ENCODE measurements around the gene SCLT1.

The SCLT1 gene

DNA sequence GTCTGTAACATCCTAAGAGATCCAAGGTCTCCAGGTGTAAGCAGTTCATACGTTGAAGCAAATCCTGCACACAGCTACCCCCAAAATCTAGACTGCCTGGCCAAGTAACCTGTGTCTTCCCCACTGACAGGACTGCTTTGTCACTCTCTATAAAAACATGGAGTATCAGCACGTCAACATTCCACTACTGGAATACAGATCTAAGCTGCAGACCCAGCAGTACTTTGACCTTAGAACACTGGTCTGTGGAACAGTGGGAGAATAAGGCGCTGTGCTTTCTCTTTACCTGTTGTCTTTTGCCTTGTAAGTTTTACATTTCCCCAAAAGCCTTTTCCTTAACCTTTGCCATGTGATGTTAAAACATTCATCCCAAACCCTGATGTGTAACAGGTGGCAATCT is 146.4 kb downstream of the SCLT1 start:
- no peaks in the 10 kb centered on the region for H3K4me1 ChIP-seq (ENCODE audit: control extremely low read depth in 1 of 4, control insufficient read depth in 4 of 4, insufficient read depth in 4 of 4, low read length in 3 of 4)
- peaks cover 6 to 19% (median 10%) of the 10 kb centered on the region in 4 experiments for H3K36me3 ChIP-seq (ENCODE audit: control insufficient read depth in 4 of 4, insufficient read depth in 4 of 4, low read length in 3 of 4)
- POLR2A ChIA-PET, result no interaction called here
- H3K27ac ChIP-seq (ENCODE audit: insufficient read depth in 1 of 2, low read depth in 1 of 2, low read length in 2 of 2, poor library complexity in 1 of 2, severe bottlenecking in 2 of 2), result no peak overlapping the region
- H3K27me3 ChIP-seq (replicated peaks in 2 of 5; ENCODE audit: control insufficient read depth in 4 of 5, insufficient read depth in 5 of 5, low read length in 4 of 5), result no peaks in the 10 kb centered on the region
- WGBS (ENCODE audit: insufficient coverage), result 96% methylated on average over 3 of the region's 3 CpGs
- peaks cover 0 to 13% (median 4%) of the 10 kb centered on the region in 5 experiments for H3K9me3 ChIP-seq (ENCODE audit: control extremely low read depth in 1 of 5, control insufficient read depth in 4 of 5, insufficient read depth in 2 of 5, low read depth in 1 of 5, low read length in 4 of 5)
- H3K4me3 ChIP-seq (ENCODE audit: control insufficient read depth in 1 of 7, extremely low read depth in 1 of 7, insufficient read depth in 4 of 7, low read depth in 2 of 7, low read length in 6 of 7), result no peak overlapping the region
- no peak for DNase-seq
- CTCF ChIA-PET, result no interaction called here

DNA sequence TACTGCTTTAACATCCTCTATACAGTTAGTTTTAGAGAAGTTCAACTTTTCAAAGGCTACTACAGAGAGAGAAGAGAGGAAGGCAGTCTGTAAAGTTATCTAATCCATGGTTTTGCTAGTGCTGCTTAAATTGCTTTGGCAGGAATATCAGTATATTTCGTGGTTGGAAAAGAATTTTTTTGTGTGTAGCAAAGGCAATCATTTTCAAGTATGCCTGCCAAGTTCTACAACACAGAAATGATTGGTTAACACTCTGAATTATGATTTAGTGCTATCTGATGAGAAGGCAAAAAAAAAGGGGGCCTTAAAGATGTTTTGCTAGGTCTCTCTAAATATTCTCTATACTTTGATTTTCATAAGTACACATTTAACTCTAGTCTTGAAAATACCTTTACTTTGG is 150.7 kb downstream of the SCLT1 start:
- Histone ChIP-seq H3K4me3 (ENCODE audit: control insufficient read depth in 1 of 7, extremely low read depth in 1 of 7, insufficient read depth in 4 of 7, low read depth in 2 of 7, low read length in 6 of 7) (no peak overlapping the region), H3K27ac (ENCODE audit: insufficient read depth in 1 of 2, low read depth in 1 of 2, low read length in 2 of 2, poor library complexity in 1 of 2, severe bottlenecking in 2 of 2) (no peak overlapping the region), H3K27me3 (replicated peaks in 2 of 5; ENCODE audit: control insufficient read depth in 4 of 5, insufficient read depth in 5 of 5, low read length in 4 of 5) (no peaks in the 10 kb centered on the region), H3K4me1 (ENCODE audit: control extremely low read depth in 1 of 4, control insufficient read depth in 4 of 4, insufficient read depth in 4 of 4, low read length in 3 of 4) (no peaks in the 10 kb centered on the region), H3K36me3 (ENCODE audit: control insufficient read depth in 4 of 4, insufficient read depth in 4 of 4, low read length in 3 of 4) (peaks cover 6 to 29% (median 17%) of the 10 kb centered on the region in 4 experiments), H3K9me3 (ENCODE audit: control extremely low read depth in 1 of 5, control insufficient read depth in 4 of 5, insufficient read depth in 2 of 5, low read depth in 1 of 5, low read length in 4 of 5) (peaks cover 0 to 18% (median 4%) of the 10 kb centered on the region in 5 experiments)
- DNase-seq, result no peak
- POLR2A ChIA-PET, result no interaction called here
- CTCF ChIA-PET, result no interaction called here
- no CpG with 5 or more reads among the region's 1 CpG for WGBS (ENCODE audit: insufficient coverage)

DNA sequence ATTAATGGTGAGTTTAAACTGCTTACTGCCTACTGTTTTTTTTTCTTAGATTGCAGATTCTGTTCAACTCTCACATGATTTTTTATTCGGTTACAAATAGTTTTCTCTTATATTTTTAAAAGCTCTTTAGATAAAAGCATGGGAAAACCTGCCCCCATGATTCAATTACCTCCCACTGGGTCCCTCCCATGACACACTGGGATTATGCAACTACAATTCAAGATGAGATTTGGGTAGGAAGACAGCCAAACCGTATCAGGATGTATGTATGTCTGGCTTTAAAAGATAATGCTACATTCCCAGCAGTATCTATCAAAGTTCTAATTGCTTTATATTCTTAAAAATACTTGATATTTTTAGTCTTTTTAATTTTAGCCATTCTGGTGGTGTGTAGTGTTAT is 152.4 kb downstream of the SCLT1 start:
- DNase-seq, result no peak
- WGBS (ENCODE audit: insufficient coverage), result no CpG with 5 or more reads among the region's 2 CpGs
- POLR2A ChIA-PET, result no interaction called here

DNA sequence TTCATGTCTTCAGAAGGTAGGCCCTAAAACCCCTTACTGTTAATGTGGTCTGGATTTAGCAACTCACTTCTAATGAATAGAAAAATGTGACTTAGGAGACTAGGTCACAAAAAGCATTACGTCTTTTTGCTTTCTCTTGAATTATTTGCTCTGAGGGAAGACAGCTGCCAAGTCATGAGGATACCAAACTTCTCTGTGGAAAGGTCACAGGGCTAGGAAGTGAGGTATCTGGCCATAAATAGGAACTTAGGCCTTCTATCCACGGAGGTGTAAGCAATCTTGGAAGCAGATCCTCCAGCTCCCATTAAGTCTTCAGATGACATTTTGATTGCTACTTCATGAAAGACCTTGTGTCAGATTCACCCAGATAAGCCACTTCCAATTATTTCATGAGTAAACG is 163.3 kb downstream of the SCLT1 start:
- WGBS (ENCODE audit: insufficient coverage), result 92% methylated on average over 1 of the region's 3 CpGs
- ChIA-PET POLR2A (no interaction called here), CTCF (no interaction called here)
- DNase-seq, result no peak
- Histone ChIP-seq H3K36me3 (ENCODE audit: control insufficient read depth in 4 of 4, insufficient read depth in 4 of 4, low read length in 3 of 4) (peaks cover 0 to 8% (median 4%) of the 10 kb centered on the region in 4 experiments), H3K27ac (ENCODE audit: insufficient read depth in 1 of 2, low read depth in 1 of 2, low read length in 2 of 2, poor library complexity in 1 of 2, severe bottlenecking in 2 of 2) (no peak overlapping the region), H3K4me3 (ENCODE audit: control insufficient read depth in 1 of 7, extremely low read depth in 1 of 7, insufficient read depth in 4 of 7, low read depth in 2 of 7, low read length in 6 of 7) (no peak overlapping the region), H3K27me3 (replicated peaks in 2 of 5; ENCODE audit: control insufficient read depth in 4 of 5, insufficient read depth in 5 of 5, low read length in 4 of 5) (no peaks in the 10 kb centered on the region), H3K4me1 (ENCODE audit: control extremely low read depth in 1 of 4, control insufficient read depth in 4 of 4, insufficient read depth in 4 of 4, low read length in 3 of 4) (no peaks in the 10 kb centered on the region), H3K9me3 (ENCODE audit: control extremely low read depth in 1 of 5, control insufficient read depth in 4 of 5, insufficient read depth in 2 of 5, low read depth in 1 of 5, low read length in 4 of 5) (peaks cover 0 to 4% (median 2%) of the 10 kb centered on the region in 5 experiments)

More for the DNA sequence above, 152.4 kb downstream of the SCLT1 start:
- CTCF ChIA-PET, result no interaction called here
- no peaks in the 10 kb centered on the region for H3K27me3 ChIP-seq (replicated peaks in 2 of 5; ENCODE audit: control insufficient read depth in 4 of 5, insufficient read depth in 5 of 5, low read length in 4 of 5)
- peaks cover 0 to 18% (median 4%) of the 10 kb centered on the region in 5 experiments for H3K9me3 ChIP-seq (ENCODE audit: control extremely low read depth in 1 of 5, control insufficient read depth in 4 of 5, insufficient read depth in 2 of 5, low read depth in 1 of 5, low read length in 4 of 5)
- H3K27ac ChIP-seq (ENCODE audit: insufficient read depth in 1 of 2, low read depth in 1 of 2, low read length in 2 of 2, poor library complexity in 1 of 2, severe bottlenecking in 2 of 2), result no peak overlapping the region
- no peaks in the 10 kb centered on the region for H3K4me1 ChIP-seq (ENCODE audit: control extremely low read depth in 1 of 4, control insufficient read depth in 4 of 4, insufficient read depth in 4 of 4, low read length in 3 of 4)
- H3K36me3 ChIP-seq (ENCODE audit: control insufficient read depth in 4 of 4, insufficient read depth in 4 of 4, low read length in 3 of 4), result peaks cover 6 to 23% (median 17%) of the 10 kb centered on the region in 4 experiments
- no peak overlapping the region for H3K4me3 ChIP-seq (ENCODE audit: control insufficient read depth in 1 of 7, extremely low read depth in 1 of 7, insufficient read depth in 4 of 7, low read depth in 2 of 7, low read length in 6 of 7)

DNA sequence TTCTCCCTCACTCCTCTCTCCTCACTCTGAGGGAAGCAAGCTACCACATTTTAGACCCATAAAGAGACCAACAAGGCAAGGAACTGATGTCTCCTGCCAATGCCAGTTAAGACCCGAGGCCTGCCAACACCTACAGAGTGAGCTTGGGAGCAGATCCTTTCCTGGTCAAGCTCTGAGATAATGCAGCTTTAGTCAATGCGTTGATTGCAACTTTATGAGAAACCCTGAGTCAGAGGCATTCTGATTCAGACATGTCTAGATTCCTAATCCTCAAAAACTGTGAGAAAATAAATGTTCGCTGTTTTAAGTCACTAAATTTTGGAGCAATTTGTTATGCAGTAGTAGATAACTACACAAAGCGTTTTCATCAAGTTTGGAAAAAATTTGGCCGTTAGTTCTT is 168.4 kb downstream of the SCLT1 start:
- no peak for DNase-seq
- no peaks in the 10 kb centered on the region for H3K27me3 ChIP-seq (replicated peaks in 2 of 5; ENCODE audit: control insufficient read depth in 4 of 5, insufficient read depth in 5 of 5, low read length in 4 of 5)
- no peak overlapping the region for H3K4me3 ChIP-seq (ENCODE audit: control insufficient read depth in 1 of 7, extremely low read depth in 1 of 7, insufficient read depth in 4 of 7, low read depth in 2 of 7, low read length in 6 of 7)
- H3K9me3 ChIP-seq (ENCODE audit: control extremely low read depth in 1 of 5, control insufficient read depth in 4 of 5, insufficient read depth in 2 of 5, low read depth in 1 of 5, low read length in 4 of 5), result peaks cover 0 to 4% (median 2%) of the 10 kb centered on the region in 5 experiments
- no peaks in the 10 kb centered on the region for H3K4me1 ChIP-seq (ENCODE audit: control extremely low read depth in 1 of 4, control insufficient read depth in 4 of 4, insufficient read depth in 4 of 4, low read length in 3 of 4)
- WGBS (ENCODE audit: insufficient coverage), result 100% methylated on average over 5 of the region's 5 CpGs
- H3K27ac ChIP-seq (ENCODE audit: insufficient read depth in 1 of 2, low read depth in 1 of 2, low read length in 2 of 2, poor library complexity in 1 of 2, severe bottlenecking in 2 of 2), result no peak overlapping the region
- peaks cover 0 to 10% (median 3%) of the 10 kb centered on the region in 4 experiments for H3K36me3 ChIP-seq (ENCODE audit: control insufficient read depth in 4 of 4, insufficient read depth in 4 of 4, low read length in 3 of 4)
- POLR2A ChIA-PET, result no interaction called here
- CTCF ChIA-PET, result no interaction called here

DNA sequence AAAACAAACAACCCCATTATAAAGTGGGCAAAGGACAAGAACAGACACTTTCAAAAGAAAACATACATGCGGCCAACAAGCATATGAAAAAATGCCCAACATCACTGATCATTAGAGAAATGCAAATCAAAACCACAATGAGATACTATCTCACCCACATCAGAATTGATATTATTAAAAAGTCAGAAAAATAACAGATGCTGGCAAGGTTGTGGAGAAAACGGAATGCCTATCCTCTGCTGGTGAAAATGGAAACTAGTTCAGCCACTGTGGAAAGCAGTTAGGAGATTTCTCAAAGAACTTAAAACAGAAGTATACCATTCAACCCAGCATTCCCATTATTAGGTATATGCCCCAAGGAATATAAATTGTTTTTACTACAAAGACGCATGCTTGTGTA is 171.4 kb downstream of the SCLT1 start:
- no CpG with 5 or more reads among the region's 3 CpGs for WGBS (ENCODE audit: insufficient coverage)
- Histone ChIP-seq H3K4me3 (ENCODE audit: control insufficient read depth in 1 of 7, extremely low read depth in 1 of 7, insufficient read depth in 4 of 7, low read depth in 2 of 7, low read length in 6 of 7) (no peak overlapping the region), H3K27me3 (replicated peaks in 2 of 5; ENCODE audit: control insufficient read depth in 4 of 5, insufficient read depth in 5 of 5, low read length in 4 of 5) (no peaks in the 10 kb centered on the region), H3K9me3 (ENCODE audit: control extremely low read depth in 1 of 5, control insufficient read depth in 4 of 5, insufficient read depth in 2 of 5, low read depth in 1 of 5, low read length in 4 of 5) (peaks cover 0 to 4% (median 0%) of the 10 kb centered on the region in 5 experiments), H3K4me1 (ENCODE audit: control extremely low read depth in 1 of 4, control insufficient read depth in 4 of 4, insufficient read depth in 4 of 4, low read length in 3 of 4) (peaks cover 7 to 17% (median 10%) of the 10 kb centered on the region in 4 experiments), H3K36me3 (ENCODE audit: control insufficient read depth in 4 of 4, insufficient read depth in 4 of 4, low read length in 3 of 4) (peaks cover 0 to 10% (median 3%) of the 10 kb centered on the region in 4 experiments), H3K27ac (ENCODE audit: insufficient read depth in 1 of 2, low read depth in 1 of 2, low read length in 2 of 2, poor library complexity in 1 of 2, severe bottlenecking in 2 of 2) (no peak overlapping the region)
- CTCF ChIA-PET, result interaction anchor here (1.0 kb wide), 1 partner anchor 858 kb away, joined by 3 read pairs; no protein-coding TSS in a partner anchor
- no peak for DNase-seq
- POLR2A ChIA-PET, result no interaction called here

GRCh38 chr4:128917781-128918180 is 175.6 kb downstream of the SCLT1 start:
- peak; percentile 10 to 75 (median 68) for DNase-seq
- ChIA-PET CTCF (interaction anchor here (0.8 to 2.2 kb wide), 2 partner anchors 25 to 106 kb away, joined by 3 to 6 read pairs; no protein-coding TSS in a partner anchor), POLR2A (no interaction called here)
- no peaks in the 10 kb centered on the region for H3K27me3 ChIP-seq (replicated peaks in 2 of 5; ENCODE audit: control insufficient read depth in 4 of 5, insufficient read depth in 5 of 5, low read length in 4 of 5)
- 0% methylated on average over 1 of the region's 2 CpGs for WGBS (ENCODE audit: insufficient coverage)
- peaks cover 14 to 43% (median 25%) of the 10 kb centered on the region in 4 experiments for H3K4me1 ChIP-seq (ENCODE audit: control extremely low read depth in 1 of 4, control insufficient read depth in 4 of 4, insufficient read depth in 4 of 4, low read length in 3 of 4)
- H3K9me3 ChIP-seq (ENCODE audit: control extremely low read depth in 1 of 5, control insufficient read depth in 4 of 5, insufficient read depth in 2 of 5, low read depth in 1 of 5, low read length in 4 of 5), result no peaks in the 10 kb centered on the region
- no peak overlapping the region for H3K27ac ChIP-seq (ENCODE audit: insufficient read depth in 1 of 2, low read depth in 1 of 2, low read length in 2 of 2, poor library complexity in 1 of 2, severe bottlenecking in 2 of 2)
- peak overlapping the region in 1 of 7 experiments; percentile 6 for H3K4me3 ChIP-seq (ENCODE audit: control insufficient read depth in 1 of 7, extremely low read depth in 1 of 7, insufficient read depth in 4 of 7, low read depth in 2 of 7, low read length in 6 of 7)
- H3K36me3 ChIP-seq (ENCODE audit: control insufficient read depth in 4 of 4, insufficient read depth in 4 of 4, low read length in 3 of 4), result no peaks in the 10 kb centered on the region

All from common myeloid progenitor, CD34-positive (primary cell).